H1 (cell line): ENCODE measurements around the gene TDRD9. TPM values are rescaled to one million over a fixed set of nuclear protein-coding genes. Genes with fewer than 3 reads are reported as not detected.

Experiments used
- CTCF ChIA-PET: fragments of 300-600 bp; sonication (Branson Sonifier 250); formaldehyde crosslinking; loops from one replicate; lab custom pipeline; 2021; ENCODE audit not compliant: partially characterized antibody; lab: Charles Lee
- POLR2A ChIA-PET: fragments of 300-600 bp; sonication (Branson Sonifier 250); formaldehyde crosslinking; loops from one replicate; lab custom pipeline; 2021; ENCODE audit warnings: inconsistent platforms; ENCODE audit not compliant: partially characterized antibody; lab: Charles Lee
- DNase-seq, 2 experiments: peaks; one replicate each; pipeline versions ENCODE4 v3.0.0 to v3.0.0-alpha.2; 2010 to 2022; ENCODE audit warnings: low spot score in 2 of 2, low read depth in 1 of 2, mixed read lengths in 1 of 2
- FAIRE-seq: peaks from 2 replicates; lab custom pipeline; 2011; peaks lifted over from hg19 to GRCh38; lab: Jason Lieb, UNC
- H2AFZ ChIP-seq: 2 replicates; pipeline ENCODE4 v1.8.1; 2012; ENCODE audit warnings: low read length, inconsistent platforms
- H2AK5ac ChIP-seq: 2 replicates; pipeline ENCODE4 v1.6.1; 2013; ENCODE audit warnings: low read depth, low read length
- H2BK120ac ChIP-seq: replicated peaks from 2 replicates; pipeline ENCODE3; 2013; ENCODE audit warnings: low read depth, low read length, inconsistent platforms
- H2BK12ac ChIP-seq: 2 replicates; pipeline ENCODE4 v1.6.1; 2013; ENCODE audit warnings: low read depth, low read length
- H2BK15ac ChIP-seq: 2 replicates; pipeline ENCODE4 v1.6.1; 2013; ENCODE audit warnings: low read length
- H2BK20ac ChIP-seq: 2 replicates; pipeline ENCODE4 v1.6.1; 2013; ENCODE audit warnings: low read length
- H2BK5ac ChIP-seq: 2 replicates; pipeline ENCODE4 v1.6.1; 2013; ENCODE audit warnings: low read depth, low read length
- H3K14ac ChIP-seq: 2 replicates; pipeline ENCODE4 v1.6.1; 2013; ENCODE audit warnings: inconsistent platforms; ENCODE audit not compliant: insufficient read length
- H3K18ac ChIP-seq: 2 replicates; pipeline ENCODE4 v1.6.1; 2013; ENCODE audit warnings: low read length; ENCODE audit errors: extremely low read depth
- H3K23ac ChIP-seq: 2 replicates; pipeline ENCODE4 v1.6.1; 2013; ENCODE audit warnings: inconsistent platforms; ENCODE audit not compliant: insufficient read length
- H3K23me2 ChIP-seq: 2 replicates; pipeline ENCODE4 v1.6.1; 2013; ENCODE audit warnings: low read depth, low read length
- H3K27ac ChIP-seq: 2 replicates; pipeline ENCODE4 v1.6.1; 2011; ENCODE audit warnings: low read depth, low read length, inconsistent platforms
- H3K27me3 ChIP-seq, 4 experiments: replicated peaks in 1 of 4; 1 replicate in 1 of 4; 2 replicates in 3 of 4; pipeline versions ENCODE4 v1.6.1 to v1.8.1; 2011 to 2013; ENCODE audit warnings: low read length in 3 of 4, mild to moderate bottlenecking in 3 of 4, inconsistent platforms in 2 of 4, mixed read lengths in 2 of 4, moderate library complexity in 1 of 4; ENCODE audit not compliant: control insufficient read depth in 3 of 4, insufficient read depth in 3 of 4; ENCODE audit errors: extremely low read depth in 1 of 4
- H3K36me3 ChIP-seq, 4 experiments: 2 replicates each; pipeline versions ENCODE4 v1.6.1 to v1.8.1; 2011 to 2013; ENCODE audit warnings: mild to moderate bottlenecking in 4 of 4, low read length in 3 of 4, moderate library complexity in 2 of 4, control low read depth in 1 of 4, inconsistent platforms in 1 of 4; ENCODE audit not compliant: insufficient read depth in 4 of 4, control insufficient read depth in 2 of 4
- H3K4ac ChIP-seq: replicated peaks from 2 replicates; pipeline ENCODE3; 2013; ENCODE audit warnings: low read length, low read depth, mixed read lengths, inconsistent platforms; ENCODE audit not compliant: insufficient read length
- H3K4me1 ChIP-seq, 4 experiments: replicated peaks in 1 of 4; 1 replicate in 1 of 4; 2 replicates in 3 of 4; pipeline versions ENCODE4 v1.6.1 to v1.8.1; 2011 to 2013; ENCODE audit warnings: low read length in 3 of 4, inconsistent platforms in 2 of 4, mixed read lengths in 1 of 4; ENCODE audit not compliant: insufficient read depth in 4 of 4, control insufficient read depth in 3 of 4
- H3K4me2 ChIP-seq, 2 experiments: 2 replicates each; pipeline versions ENCODE4 v1.6.1 to v1.8.1; 2011 to 2013; ENCODE audit warnings: low read depth in 2 of 2, low read length in 2 of 2, control low read depth in 1 of 2, inconsistent platforms in 1 of 2, mild to moderate bottlenecking in 1 of 2; ENCODE audit not compliant: insufficient read depth in 1 of 2
- H3K4me3 ChIP-seq, 4 experiments: fragments of 200-600, 300-600 bp in 1 of 4; sonication (generic), shearing (Covaris generic), sonication (Bioruptor Twin) in 1 of 4; 2 replicates each; pipeline versions ENCODE4 v1.5.1 to v1.8.1; 2011 to 2016; ENCODE audit warnings: low read length in 4 of 4, low read depth in 3 of 4, control low read depth in 2 of 4, inconsistent platforms in 2 of 4, mild to moderate bottlenecking in 2 of 4, mixed read lengths in 1 of 4, moderate library complexity in 1 of 4; ENCODE audit not compliant: insufficient read depth in 2 of 4; ENCODE audit errors: extremely low read depth in 1 of 4
- H3K56ac ChIP-seq: replicated peaks from 2 replicates; pipeline ENCODE3; 2013; ENCODE audit warnings: low read depth, mild to moderate bottlenecking, mixed read lengths, low read length, inconsistent platforms; ENCODE audit not compliant: insufficient read length
- H3K79me1 ChIP-seq: 2 replicates; pipeline ENCODE4 v1.6.1; 2013; ENCODE audit warnings: low read depth, low read length, control low read depth
- H3K79me2 ChIP-seq, 2 experiments: 2 replicates each; pipeline versions ENCODE4 v1.6.1 to v1.8.1; 2012 to 2013; ENCODE audit warnings: low read length in 2 of 2, mild to moderate bottlenecking in 2 of 2, inconsistent platforms in 1 of 2; ENCODE audit not compliant: insufficient read depth in 2 of 2, control insufficient read depth in 1 of 2
- H3K9ac ChIP-seq, 4 experiments: replicated peaks in 1 of 4; 1 replicate in 1 of 4; 2 replicates in 3 of 4; pipeline versions ENCODE4 v1.6.1 to v1.8.1; 2011 to 2013; ENCODE audit warnings: low read depth in 3 of 4, low read length in 3 of 4, control low read depth in 2 of 4, mild to moderate bottlenecking in 2 of 4, moderate library complexity in 2 of 4, inconsistent platforms in 1 of 4; ENCODE audit errors: extremely low read depth in 1 of 4
- H3K9me3 ChIP-seq, 2 experiments: 2 replicates each; pipeline versions ENCODE4 v1.6.1 to v1.8.1; 2012 to 2013; ENCODE audit warnings: mild to moderate bottlenecking in 2 of 2, moderate library complexity in 2 of 2, control low read depth in 1 of 2, inconsistent platforms in 1 of 2, low read depth in 1 of 2, low read length in 1 of 2, mixed read lengths in 1 of 2; ENCODE audit not compliant: insufficient read depth in 2 of 2
- H4K20me1 ChIP-seq, 2 experiments: replicated peaks in 1 of 2; 2 replicates each; pipeline versions ENCODE3 to v1.8.1; 2011 to 2013; ENCODE audit warnings: inconsistent platforms in 2 of 2, low read length in 2 of 2, mild to moderate bottlenecking in 1 of 2; ENCODE audit not compliant: insufficient read depth in 2 of 2, control insufficient read depth in 1 of 2
- H4K5ac ChIP-seq: 2 replicates; pipeline ENCODE4 v1.6.1; 2013; ENCODE audit warnings: low read length, low read depth, mixed read lengths, inconsistent platforms; ENCODE audit not compliant: insufficient read length
- H4K8ac ChIP-seq: 2 replicates; pipeline ENCODE4 v1.8.0; 2013; ENCODE audit warnings: mild to moderate bottlenecking, moderate library complexity, low read length, inconsistent platforms; ENCODE audit not compliant: insufficient read depth; ENCODE audit errors: extremely low read depth
- H4K91ac ChIP-seq: replicated peaks from 2 replicates; pipeline ENCODE3; 2013; ENCODE audit warnings: low read length, mixed read lengths, inconsistent platforms; ENCODE audit not compliant: insufficient read length
- WGBS, 2 experiments: shearing (Covaris generic) in 1 of 2; methylation state at CpG; one replicate each; pipeline versions ENCODE4 v1.1.6 to v1.1.7; 2013 to 2015; ENCODE audit warnings: low lambda C conversion rate in 2 of 2, mixed read lengths in 2 of 2, inconsistent platforms in 1 of 2, low coverage in 1 of 2, missing lambda C conversion rate in 1 of 2; ENCODE audit not compliant: insufficient replicate concordance in 2 of 2, insufficient coverage in 1 of 2, insufficient read length in 1 of 2; ENCODE audit errors: extremely low coverage in 1 of 2, missing lambda C conversion rate in 1 of 2; 5-methylcytosine and 5-hydroxymethylcytosine counted together
- polyA plus RNA-seq, 7 experiments: library from polyadenylated mRNA; depleted of rRNA in 3 of 7; stranded (reverse) in 5 of 7; unstranded in 2 of 7; fragments of >200 nt in 5 of 7; fragments of 200-250 nt in 2 of 7; gene quantifications; 1 replicate in 5 of 7; 2 replicates in 1 of 7; 4 replicates in 1 of 7; pipeline versions ENCODE4 v1.2.1 to v1.2.3, GENCODE V29; 2011 to 2013; ENCODE audit warnings: missing spikeins in 2 of 7, mixed read lengths in 2 of 7
- total RNA-seq: library from RNA; stranded (reverse); fragmentation: NEBNext Ultra II Directional; extraction: Animal tissue kit (Norgen Biotek cat#: 25700); gene quantifications from 2 replicates; pipeline ENCODE4 v1.2.1, GENCODE V29; 2021
- TF ChIP-seq, protein P1 (sequence below): IDR thresholded peaks from 2 replicates; pipeline ENCODE4 v1.6.1; 2011; ENCODE audit warnings: low read depth, mild to moderate bottlenecking, low read length; ENCODE audit not compliant: insufficient read depth

Gene TDRD9
- total and polyA plus RNA-seq, 2 of the 8 experiments (the other 6 are each of a cell fraction or from before 2014, with no cell fraction given) = not detected

DNA sequence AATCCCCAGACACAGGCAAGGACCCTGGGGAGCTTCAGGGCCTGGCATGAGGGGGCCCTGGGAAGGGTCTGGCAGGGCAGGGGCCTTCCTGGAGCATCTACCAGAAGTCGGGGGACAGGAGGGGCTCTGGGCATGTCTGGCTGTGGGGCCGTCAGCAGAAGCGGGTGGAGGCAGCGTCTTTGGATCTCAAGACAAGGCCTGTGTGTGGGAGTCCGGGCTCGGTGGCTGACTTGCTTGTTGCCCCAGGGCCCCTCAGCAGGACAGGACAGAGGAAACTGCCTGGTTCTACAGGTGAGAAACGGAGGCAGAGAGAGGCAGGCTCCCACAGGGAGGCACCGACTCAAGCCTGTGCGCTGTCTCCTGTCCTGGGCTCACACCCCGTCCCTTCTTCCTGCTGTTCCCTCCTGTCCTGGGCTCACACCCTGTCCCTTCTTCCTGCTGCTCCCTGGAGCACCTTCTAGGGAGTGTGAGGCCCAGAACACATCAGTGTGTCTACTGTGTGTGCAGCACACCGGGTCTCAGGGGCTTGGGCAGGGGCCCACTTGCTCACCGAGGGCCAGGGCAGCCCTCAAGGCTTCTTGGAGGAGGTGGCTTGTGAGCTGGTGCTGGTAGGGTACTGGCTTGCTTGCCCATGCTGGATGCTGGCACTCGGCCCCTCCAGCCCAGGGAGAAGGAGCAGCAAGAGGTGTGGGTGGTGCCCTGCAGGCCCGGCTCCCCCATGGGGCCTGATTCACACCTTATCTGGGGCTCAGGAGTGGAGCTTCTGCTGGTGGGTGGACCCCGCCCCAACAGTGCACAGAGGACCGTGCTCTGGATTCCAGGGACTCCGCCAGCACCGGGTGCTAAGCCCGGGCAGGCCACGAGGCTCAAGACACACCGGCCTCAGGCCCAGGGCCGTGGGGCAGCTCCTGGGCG is 172.2 kb downstream of the TDRD9 start:
- POLR2A ChIA-PET = interaction anchor here (0.6 kb wide), 1 partner anchor 889 kb away, joined by 4 read pairs; no protein-coding TSS in a partner anchor
- H3K4me2 ChIP-seq = no peak overlapping the region
- no peak overlapping the region for H2BK12ac ChIP-seq

More for the DNA sequence above, 172.2 kb downstream of the TDRD9 start:
- Histone ChIP-seq H3K27ac (no peak overlapping the region), H3K79me1 (no peaks in the 10 kb centered on the region), H4K91ac (no peak overlapping the region), H3K4ac (no peak overlapping the region), H3K23ac (no peak overlapping the region), H3K4me3 (no peak overlapping the region), H3K18ac (no peak overlapping the region), H4K5ac (no peak overlapping the region), H2BK15ac (no peak overlapping the region), H3K36me3 (no peaks in the 10 kb centered on the region), H3K56ac (no peak overlapping the region), H4K8ac (peak overlapping the region; percentile 53; the same call in 1 of the 2 replicates), H2BK20ac (no peak overlapping the region), H3K9me3 (no peaks in the 10 kb centered on the region), H3K9ac (no peak overlapping the region), H2AK5ac (no peak overlapping the region), H3K27me3 (no peaks in the 10 kb centered on the region; a peak in 3 of 7 replicates), H3K23me2 (no peaks in the 10 kb centered on the region), H4K20me1 (no peaks in the 10 kb centered on the region), H2AFZ (no peak overlapping the region), H3K4me1 (no peaks in the 10 kb centered on the region), H2BK5ac (no peak overlapping the region), H3K14ac (no peak overlapping the region), H2BK120ac (no peak overlapping the region), H3K79me2 (no peaks in the 10 kb centered on the region)
- 90% methylated on average over 22 of the region's 23 CpGs; no CpG with 5 or more reads in 1 of the 2 experiments for WGBS, 2 experiments
- DNase-seq (no peak), FAIRE-seq (no peak)
- CTCF ChIA-PET = interaction anchor here (0.6 to 2.2 kb wide), 4 partner anchors 10 to 29 kb away, joined by 3 to 9 read pairs (median 4); no protein-coding TSS in a partner anchor
- TF ChIP-seq, protein P1, sequence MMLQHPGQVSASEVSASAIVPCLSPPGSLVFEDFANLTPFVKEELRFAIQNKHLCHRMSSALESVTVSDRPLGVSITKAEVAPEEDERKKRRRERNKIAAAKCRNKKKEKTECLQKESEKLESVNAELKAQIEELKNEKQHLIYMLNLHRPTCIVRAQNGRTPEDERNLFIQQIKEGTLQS = no peak
